Stimulated activated CD8-positive, alpha-beta memory T cell treated with anti-CD3 and anti-CD28 coated beads, Interleukin-2, amount 100 ng/mL, for 48 hours (primary cell): Measurements from ENCODE around the gene SLC8A1.

ENCODE experiments used
- DNase-seq, 2 donors: peaks; one replicate each; pipeline ENCODE4 v3.0.0-alpha.2; 2020; ENCODE audit warnings: low read depth in 2 of 2

Gene SLC8A1

GRCh38 chr2:40193670-40194026 is 258.2 kb downstream of the SLC8A1 start:
- DNase-seq: no peak

DNA sequence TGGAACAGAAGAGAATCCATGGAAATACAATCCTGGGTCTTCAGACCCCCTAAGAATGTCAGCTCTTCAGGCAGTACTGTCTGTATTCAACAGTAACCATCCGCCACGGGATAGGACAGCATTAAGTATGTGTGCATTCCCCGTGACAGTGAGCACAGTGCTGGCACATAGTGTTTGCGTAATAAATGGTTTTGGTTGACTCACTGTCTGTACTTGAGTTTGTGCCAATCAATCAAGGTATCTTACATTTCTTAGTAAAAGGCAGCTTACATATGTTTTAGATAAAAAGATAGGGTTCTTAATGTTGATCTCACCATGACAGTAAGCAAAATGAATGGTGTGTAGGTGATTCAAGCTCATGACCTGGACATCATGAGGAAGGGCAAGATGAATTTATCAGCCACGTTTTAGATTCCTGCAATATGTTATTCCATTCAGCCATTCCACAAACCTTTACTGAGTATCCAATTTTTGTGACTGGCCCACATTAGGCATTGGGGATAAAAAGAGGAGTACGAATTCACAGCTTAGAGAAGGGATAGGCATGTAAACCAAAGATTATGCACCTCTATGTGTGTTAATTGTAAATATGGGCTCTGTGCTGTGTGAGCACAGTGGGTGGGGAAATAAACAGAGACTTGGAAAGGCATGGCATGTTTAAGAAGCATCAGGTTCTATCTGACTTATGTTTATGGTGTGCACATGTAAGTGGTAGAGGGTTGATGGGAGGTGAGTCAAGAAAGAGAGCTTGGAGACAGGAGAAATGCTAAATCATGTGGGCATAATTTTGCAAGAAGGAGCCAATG is 258.8 kb downstream of the SLC8A1 start:
- no peak for DNase-seq

DNA sequence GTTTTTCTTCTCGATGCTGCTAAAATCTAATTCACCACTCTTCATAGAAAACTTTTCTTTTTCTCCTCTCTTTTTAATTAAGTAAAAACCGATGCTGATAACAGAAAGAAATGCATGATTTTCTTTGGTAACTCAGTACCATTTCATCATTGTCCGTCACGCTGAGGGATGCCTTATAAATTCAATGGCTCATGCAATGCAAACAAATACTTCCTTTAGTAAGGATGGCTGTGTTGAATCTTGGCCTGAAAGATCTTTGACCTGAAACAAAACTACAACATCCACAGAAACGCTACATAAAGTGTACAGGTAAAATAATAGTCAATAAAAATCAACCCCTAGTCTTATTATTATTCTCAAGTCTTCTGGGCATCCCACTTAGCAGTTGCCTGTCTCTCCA is 261.4 kb downstream of the SLC8A1 start:
- no peak for DNase-seq

DNA sequence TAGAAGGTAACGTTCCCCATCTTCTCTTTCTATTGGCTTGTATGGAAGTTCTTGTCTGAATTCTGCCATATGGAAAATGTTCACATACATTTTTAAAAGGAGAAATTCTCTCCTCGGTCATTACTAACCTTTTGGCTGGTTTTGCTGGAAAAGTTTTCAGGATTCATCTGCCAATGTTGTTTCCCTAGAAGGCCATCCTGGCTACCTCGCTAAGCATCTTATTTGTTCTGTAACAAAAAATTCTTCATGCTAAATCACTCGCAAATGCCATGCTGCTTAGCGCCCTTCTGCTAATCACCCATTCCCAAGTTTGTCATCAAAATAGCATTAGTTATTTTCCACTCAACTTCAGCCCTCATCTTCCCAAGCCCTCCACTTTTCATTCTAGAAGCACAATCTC is 262.0 kb downstream of the SLC8A1 start:
- DNase-seq: no peak

DNA sequence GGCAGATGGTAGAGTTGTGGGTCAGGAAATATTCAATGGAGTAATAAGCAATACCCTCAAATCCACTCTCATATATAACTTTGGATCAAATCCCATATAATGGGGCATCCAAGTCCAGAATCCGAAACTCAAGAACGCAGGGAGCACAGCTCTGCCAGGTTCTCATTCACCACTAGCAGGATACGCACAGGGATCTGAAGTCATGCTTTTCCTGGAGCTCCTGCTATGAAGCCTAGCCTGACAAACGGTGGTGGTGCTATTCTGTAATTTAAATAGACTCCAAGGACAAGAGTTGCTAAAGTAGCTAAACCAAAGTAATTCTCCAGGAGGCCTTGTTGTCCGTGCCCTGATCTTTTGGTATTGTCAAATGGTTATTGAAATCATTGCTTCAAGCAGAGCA is 264.8 kb downstream of the SLC8A1 start:
- no peak for DNase-seq

DNA sequence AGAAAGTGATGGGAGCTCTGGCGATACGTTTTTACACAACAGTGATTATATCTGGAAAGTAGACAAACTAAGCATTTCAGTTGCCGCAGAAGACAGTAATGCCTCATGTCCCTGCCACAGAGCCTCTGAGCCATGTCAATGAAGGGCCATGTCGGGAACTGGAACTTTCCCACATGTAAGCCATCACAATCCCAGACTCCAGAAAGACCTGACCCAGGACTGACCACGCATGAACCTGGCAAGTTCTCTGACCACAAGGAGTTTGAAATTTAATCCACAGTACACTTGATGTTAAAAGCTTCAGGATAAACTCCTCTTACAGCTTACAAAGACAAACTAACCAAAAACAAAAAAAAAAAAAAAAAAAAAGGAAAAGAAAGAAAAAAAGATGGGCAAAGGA is 267.3 kb downstream of the SLC8A1 start:
- DNase-seq: no peak

DNA sequence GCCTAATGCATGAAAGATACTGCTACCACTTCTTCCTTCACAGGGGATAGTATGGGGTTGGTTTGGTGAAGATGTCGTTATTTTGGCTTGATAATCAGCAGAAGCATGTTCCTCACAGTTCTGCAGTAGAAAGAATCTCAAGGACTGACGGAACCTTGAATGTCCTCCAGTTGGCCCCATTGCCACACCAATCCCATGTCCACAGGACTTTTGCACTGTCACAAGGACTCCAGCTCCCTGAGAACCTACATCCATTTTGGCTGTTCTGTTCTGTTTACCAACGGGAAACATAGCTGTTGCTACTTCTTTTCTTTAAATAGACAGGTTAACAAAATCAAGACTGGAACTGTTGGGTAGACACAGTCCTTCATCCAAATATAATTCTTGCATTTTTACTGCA is 270.0 kb downstream of the SLC8A1 start:
- no peak for DNase-seq

DNA sequence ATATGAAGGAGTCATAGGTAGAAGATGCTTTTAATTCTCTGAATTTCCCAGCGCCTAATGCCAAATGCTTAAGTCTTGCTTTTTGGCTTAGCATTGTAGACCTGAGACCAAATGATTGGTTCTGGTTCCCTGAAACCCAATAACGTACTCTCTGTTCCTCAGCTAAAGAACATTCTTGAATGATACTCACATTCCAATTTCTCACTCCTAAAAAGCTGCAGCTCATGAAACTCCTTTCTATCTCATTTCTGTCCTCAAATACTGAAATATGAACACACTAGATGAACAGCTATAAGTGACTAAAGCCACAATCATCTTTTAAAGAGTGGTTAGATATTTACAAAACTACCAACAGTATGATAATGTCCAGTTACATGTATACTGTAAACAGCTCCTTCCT is 272.1 kb downstream of the SLC8A1 start:
- DNase-seq: no peak

DNA sequence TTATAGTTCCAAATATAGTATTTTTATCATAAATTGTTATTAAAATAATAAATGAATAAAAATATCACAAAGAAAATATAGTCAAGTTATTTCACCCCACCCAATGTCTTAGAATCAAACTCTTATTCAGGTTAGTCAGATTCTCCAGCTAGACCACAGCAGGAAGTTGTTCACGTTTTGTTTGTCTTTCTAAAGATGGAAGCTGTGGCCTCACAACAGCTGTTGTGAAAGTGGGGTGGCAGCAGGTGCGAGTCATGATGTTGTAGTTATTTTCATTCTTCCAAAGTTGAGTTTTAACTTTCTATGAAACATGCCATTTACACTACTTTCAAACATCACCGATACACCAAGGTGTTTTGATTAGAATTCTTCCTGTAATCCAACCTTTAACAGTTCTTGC is 272.9 kb downstream of the SLC8A1 start:
- DNase-seq: no peak

GRCh38 chr2:40178171-40178778 is 273.6 kb downstream of the SLC8A1 start:
- no peak for DNase-seq

DNA sequence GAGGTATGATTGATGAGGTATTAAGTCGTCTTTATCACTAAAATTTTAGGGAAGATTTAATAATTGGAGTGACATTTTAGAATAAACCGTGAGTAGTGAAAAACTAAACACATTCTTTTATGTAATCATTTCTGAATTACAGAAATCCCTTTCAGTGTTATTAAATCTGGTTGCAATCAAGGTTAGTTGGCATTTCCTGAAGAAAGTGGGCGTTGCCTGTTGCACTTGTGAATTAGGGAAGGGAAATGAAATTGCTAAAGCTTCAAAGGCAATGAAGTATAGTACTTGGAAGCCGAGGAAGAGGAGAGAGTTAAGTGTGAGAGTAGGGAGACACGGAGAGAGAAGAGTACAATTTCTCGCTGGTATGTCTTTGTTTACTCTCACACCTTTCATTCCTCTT is 274.5 kb downstream of the SLC8A1 start:
- DNase-seq: no peak

DNA sequence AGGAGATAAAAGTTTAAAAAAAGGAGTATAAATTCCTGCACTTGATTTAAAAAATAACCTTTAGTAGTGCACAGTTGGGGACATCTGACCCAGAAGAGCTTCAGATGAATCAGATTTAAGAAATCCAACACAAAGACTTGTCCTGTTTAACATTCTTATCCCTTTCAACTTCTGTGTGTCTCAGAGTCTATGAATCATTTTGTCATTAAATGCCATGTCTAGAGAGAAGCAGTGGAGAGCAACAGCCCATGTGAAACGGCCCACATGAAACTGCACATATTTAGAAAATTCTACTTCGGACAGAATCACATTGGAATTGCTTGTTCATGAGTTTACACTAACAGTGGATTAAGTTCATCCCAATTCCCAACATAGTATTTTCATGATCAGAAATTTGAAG is 278.6 kb downstream of the SLC8A1 start:
- no peak for DNase-seq

GRCh38 chr2:40169856-40170255 is 282.0 kb downstream of the SLC8A1 start:
- no peak for DNase-seq

DNA sequence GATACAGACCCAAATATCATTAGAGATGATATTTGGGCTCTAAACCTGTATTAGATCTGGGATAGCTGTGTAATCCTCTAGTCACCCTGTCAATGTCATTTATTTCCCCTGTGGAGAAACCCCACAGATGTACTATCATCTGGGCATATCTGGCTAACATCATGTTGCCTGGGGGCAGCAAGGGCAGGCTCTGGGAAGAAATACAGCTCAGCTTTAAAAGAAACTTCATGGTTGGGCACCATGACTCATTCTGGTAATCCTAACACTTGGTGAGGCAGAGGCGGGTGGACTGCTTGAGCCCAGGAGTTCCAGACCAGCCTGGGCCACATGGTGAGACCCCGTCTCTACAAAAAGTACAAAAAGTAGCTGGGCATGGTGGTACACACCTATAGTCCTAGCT is 282.5 kb downstream of the SLC8A1 start:
- no peak for DNase-seq

DNA sequence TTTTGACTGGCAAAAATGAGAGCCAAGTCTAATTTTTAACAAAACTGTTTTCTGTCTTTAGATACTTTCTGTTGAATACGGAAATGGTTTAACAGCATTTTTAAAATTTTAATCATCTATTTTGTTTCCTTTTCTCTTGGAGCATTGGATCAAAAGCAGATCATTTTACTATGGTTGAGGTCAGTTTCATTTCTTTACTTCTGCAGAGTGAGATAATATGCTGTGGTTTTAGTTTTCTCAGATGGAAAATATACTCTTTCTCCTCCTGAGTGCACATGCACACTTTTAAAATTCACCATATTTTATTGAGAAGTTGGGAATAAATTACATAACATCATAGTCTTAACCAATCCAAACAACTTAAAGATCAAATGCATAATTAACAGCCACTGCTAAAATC is 283.3 kb downstream of the SLC8A1 start:
- DNase-seq: no peak

GRCh38 chr2:40168032-40168431 is 283.9 kb downstream of the SLC8A1 start:
- no peak for DNase-seq

DNA sequence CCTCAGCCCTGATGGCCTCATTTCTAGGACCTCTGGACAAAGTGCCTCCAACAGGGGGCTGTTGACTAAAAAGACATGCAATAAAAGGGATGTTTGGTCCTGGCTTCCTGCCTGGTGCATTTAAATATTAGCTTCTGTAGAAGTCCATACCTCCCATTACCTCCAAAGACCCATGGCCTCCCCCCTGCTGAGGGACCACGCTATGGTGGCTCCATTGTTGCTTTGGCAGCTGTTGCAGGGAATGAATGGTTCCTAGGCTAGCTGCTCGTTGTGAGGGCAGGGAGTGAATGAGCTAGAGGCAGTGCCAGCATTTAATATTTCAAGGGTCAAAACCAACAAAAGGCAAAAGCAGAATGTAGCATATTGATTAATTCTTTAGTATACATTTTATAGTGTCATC is 285.9 kb downstream of the SLC8A1 start:
- no peak for DNase-seq

DNA sequence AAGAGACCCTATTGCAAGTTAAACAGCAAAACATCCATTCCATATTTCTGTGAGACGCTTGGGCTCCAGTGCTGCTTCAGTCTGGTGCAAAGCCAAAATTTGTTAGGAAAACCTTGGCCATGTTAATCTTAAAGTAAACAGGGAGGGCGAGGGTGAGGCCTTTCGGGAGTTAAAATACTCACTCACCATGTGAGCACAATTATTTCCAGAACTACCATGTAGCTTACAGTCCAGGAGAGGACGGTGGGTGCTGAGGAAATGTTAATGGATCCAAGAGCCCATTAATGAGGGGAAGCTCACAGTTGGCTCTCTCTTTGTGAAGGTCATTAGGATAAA is 286.4 kb downstream of the SLC8A1 start:
- no peak for DNase-seq

- no peak for DNase-seq
These were observed 287.0 kb downstream of the SLC8A1 start for GRCh38 chr2:40164736-40165508.

DNA sequence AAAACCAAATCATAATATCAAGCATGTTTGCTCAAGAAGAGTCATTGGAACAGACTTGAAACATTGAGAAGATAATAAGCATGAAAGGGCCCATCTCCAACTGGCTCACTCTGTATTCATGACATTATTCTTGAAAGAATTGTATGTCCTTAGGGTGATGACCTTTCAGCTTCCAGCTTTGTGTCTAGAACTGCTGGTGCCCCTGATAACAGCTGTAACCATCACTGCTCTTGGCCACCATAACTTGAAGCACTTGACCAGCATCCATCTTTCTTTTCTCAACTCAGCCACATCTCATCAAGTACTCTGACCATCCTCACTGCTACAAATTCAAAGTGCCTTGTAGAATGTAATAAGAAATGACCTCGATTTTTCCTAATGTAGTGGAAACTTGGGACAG is 289.9 kb downstream of the SLC8A1 start:
- DNase-seq: no peak

GRCh38 chr2:40160751-40161218 is 291.1 kb downstream of the SLC8A1 start:
- no peak for DNase-seq

GRCh38 chr2:40159333-40159732 is 292.6 kb downstream of the SLC8A1 start:
- DNase-seq: no peak

DNA sequence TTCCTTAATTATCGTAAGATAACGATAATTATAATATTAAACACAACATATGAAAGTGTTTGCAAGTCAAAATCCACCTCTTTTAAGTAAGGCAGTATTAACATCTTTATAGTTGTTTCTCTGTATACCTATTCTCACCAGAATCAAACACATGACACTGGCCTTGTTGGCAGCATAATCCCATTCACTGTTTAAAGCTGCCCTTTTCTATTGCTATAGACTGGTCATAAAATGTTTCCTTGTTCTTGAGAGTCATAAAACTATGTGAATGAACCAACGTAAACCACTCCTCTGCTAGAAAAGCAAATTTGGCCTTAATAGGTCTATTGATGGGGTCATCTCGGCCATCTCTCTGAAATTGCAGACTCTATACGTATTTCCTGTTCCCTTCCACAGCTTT is 293.1 kb downstream of the SLC8A1 start:
- no peak for DNase-seq
